ENCODE data around the gene KRI1. TPM values are rescaled to one million over a fixed set of nuclear protein-coding genes. Genes with fewer than 3 reads are reported as not detected.

Gene KRI1
- total RNA-seq, 1 experiment from 2014 or later = 57.4 TPM

DNA sequence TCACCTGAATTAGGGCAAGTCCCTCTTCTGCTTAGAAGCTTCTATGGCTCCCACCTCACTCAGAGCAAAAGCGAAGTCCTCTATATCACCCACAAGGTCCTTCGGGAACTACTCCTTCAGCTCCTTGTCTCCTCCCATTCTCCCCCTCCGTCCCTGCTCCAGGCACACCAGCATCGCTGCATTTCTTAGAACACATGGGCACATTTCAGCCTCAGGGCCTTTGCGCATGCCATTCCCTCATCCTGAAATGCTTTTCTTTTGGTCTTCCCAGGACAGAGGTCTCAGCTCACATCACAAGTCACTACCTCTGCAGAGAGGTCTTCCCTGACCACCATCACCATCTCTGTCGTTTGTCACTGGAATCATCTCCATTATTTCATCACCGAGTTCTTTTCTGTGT lies 52.6 kb downstream of the KRI1 start:
- no peaks in the 10 kb centered on the region for H3K79me1 ChIP-seq (ENCODE audit: insufficient read depth, low read depth, low read length, poor library complexity, severe bottlenecking)
- H2AFZ ChIP-seq (ENCODE audit: low read length) = no peak overlapping the region
- Mint-ChIP-seq H3K27me3 (ENCODE audit: low read depth) (peaks cover 4% of the 10 kb centered on the region), H3K27ac (peak overlapping the region in 1 of 3 experiments; percentile 35; a peak in 3 of 7 replicates), H3K9me3 (no peaks in the 10 kb centered on the region; a peak in 1 of 5 replicates), H3K4me3 (peak overlapping the region in 1 of 2 experiments; percentile 16; a peak in 1 of 5 replicates), H3K4me1 (peaks cover 13% of the 10 kb centered on the region in 2 experiments), H3K36me3 (ENCODE audit: insufficient read depth in 1 of 3, low read depth in 3 of 3) (peaks cover 7 to 10% (median 8%) of the 10 kb centered on the region in 3 experiments; a peak in 6 of 7 replicates)
- H3K79me2 ChIP-seq (ENCODE audit: insufficient read depth, low read length) = no peaks in the 10 kb centered on the region
- no peak overlapping the region for H4K91ac ChIP-seq (ENCODE audit: insufficient read length, low read depth, low read length)
- H3K4me2 ChIP-seq (ENCODE audit: insufficient read depth, insufficient read length, low read length) = no peak overlapping the region
- no peak overlapping the region for H3K27ac ChIP-seq (ENCODE audit: insufficient read length, low read depth, low read length)
- no peak overlapping the region for H3K4ac ChIP-seq (ENCODE audit: low read depth, low read length)
- TF ChIP-seq, protein P1, sequence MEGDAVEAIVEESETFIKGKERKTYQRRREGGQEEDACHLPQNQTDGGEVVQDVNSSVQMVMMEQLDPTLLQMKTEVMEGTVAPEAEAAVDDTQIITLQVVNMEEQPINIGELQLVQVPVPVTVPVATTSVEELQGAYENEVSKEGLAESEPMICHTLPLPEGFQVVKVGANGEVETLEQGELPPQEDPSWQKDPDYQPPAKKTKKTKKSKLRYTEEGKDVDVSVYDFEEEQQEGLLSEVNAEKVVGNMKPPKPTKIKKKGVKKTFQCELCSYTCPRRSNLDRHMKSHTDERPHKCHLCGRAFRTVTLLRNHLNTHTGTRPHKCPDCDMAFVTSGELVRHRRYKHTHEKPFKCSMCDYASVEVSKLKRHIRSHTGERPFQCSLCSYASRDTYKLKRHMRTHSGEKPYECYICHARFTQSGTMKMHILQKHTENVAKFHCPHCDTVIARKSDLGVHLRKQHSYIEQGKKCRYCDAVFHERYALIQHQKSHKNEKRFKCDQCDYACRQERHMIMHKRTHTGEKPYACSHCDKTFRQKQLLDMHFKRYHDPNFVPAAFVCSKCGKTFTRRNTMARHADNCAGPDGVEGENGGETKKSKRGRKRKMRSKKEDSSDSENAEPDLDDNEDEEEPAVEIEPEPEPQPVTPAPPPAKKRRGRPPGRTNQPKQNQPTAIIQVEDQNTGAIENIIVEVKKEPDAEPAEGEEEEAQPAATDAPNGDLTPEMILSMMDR (conservative IDR thresholded peaks at IDR 0.05) = no peak
- no peaks in the 10 kb centered on the region; the same call in 1 of the 2 replicates for H3K4me1 ChIP-seq (ENCODE audit: insufficient read depth, low read length)
- H2AK5ac ChIP-seq (ENCODE audit: insufficient read length, low read length) = no peak overlapping the region
- H3K23ac ChIP-seq (ENCODE audit: insufficient read length, low read depth, low read length) = no peak overlapping the region
- H3K14ac ChIP-seq (ENCODE audit: insufficient read depth, low read length) = no peak overlapping the region
- H2BK20ac ChIP-seq (ENCODE audit: low read depth, low read length, poor library complexity, severe bottlenecking) = no peak overlapping the region
- H4K5ac ChIP-seq (ENCODE audit: insufficient read length, low read depth, low read length) = no peak overlapping the region
- no peak overlapping the region for H3K18ac ChIP-seq (ENCODE audit: insufficient read length, low read depth, low read length)
- no peak overlapping the region for H2BK120ac ChIP-seq (ENCODE audit: low read depth, low read length, poor library complexity, severe bottlenecking)
- H3K27me3 ChIP-seq (ENCODE audit: insufficient read depth, low read length) = peaks cover 7% of the 10 kb centered on the region; the same call in 1 of the 2 replicates
- no peaks in the 10 kb centered on the region for H3K9me3 ChIP-seq (ENCODE audit: control insufficient read depth, low read depth, low read length)
- H2BK5ac ChIP-seq (ENCODE audit: insufficient read length, low read length) = no peak overlapping the region
- H3T11ph ChIP-seq (ENCODE audit: low read length) = no peak overlapping the region
- DNase-seq = no peak
- no peak overlapping the region for H4K8ac ChIP-seq (replicated peaks; ENCODE audit: insufficient read length, low read depth, low read length)
- no peak overlapping the region for H3K9ac ChIP-seq (ENCODE audit: extremely low read depth, insufficient read length, low read length)
- H2BK15ac ChIP-seq (ENCODE audit: low read depth, low read length) = no peak overlapping the region
- no CpG with 5 or more reads among the region's 7 CpGs for WGBS (ENCODE audit: extremely low coverage, insufficient read length, low lambda C conversion rate)
- no peak overlapping the region for H3K56ac ChIP-seq (ENCODE audit: insufficient read length, low read depth, low read length)
- no peaks in the 10 kb centered on the region for H4K20me1 ChIP-seq (ENCODE audit: control insufficient read depth, insufficient read depth, insufficient read length)
- H2BK12ac ChIP-seq (ENCODE audit: insufficient read length, low read depth, low read length) = no peak overlapping the region
- H3K23me2 ChIP-seq (ENCODE audit: insufficient read length, low read depth, low read length, poor library complexity, severe bottlenecking) = peaks cover 14% of the 10 kb centered on the region
